ENCODE results near the gene FBF1. TPM values are rescaled to one million over a fixed set of nuclear protein-coding genes. Genes with fewer than 3 reads are reported as not detected.
A peak's percentile ranks its signal among the peaks of the same experiment; 100 is the strongest.

The FBF1 gene
- total and polyA plus RNA-seq, 9 of the 15 experiments (the other 6 are each of a cell fraction or from before 2014, with no cell fraction given), result 0.46 to 14.9 (median 7.5) TPM

DNA sequence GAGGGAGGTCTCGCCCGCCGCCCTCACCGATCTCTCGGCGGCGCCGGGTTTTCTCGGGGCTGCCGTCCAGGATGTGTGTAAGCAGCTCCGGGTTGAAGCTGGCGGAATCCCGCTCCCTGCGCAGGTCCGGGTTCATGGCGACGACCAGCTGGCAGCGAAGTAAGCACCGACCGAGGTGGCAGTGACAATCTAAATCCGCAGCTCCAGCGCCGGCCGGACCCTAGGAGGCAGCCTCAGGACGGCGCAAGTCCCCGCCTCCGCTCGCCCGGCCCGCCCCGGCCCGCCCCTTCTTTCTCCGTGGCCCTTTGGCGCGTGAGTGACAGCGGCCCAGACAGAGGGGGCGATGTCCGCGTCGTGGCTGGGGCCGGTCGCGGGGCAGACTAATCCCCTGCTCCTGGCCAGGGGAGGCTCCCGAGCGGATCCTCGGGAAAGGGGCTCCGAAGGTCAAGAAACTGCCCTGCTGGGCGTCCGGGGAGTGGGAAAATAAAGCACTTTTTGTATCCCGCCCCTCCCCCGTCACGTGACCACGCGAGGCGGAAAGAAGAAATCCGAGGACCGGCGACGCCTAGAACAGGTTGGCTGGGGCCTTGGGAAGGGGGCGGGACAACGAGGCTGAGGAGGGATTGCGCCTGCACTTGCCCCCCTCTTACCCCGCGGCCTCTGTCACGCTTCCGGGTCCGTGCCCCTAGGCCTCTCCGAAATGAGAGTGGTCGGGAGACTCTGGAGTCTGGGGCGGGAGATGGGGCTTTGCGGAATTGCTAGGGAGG lies 38.3 kb upstream of the FBF1 start, which contains the start of the genes ACOX1 and TEN1 (continued):
- TF ChIP-seq, protein P1, sequence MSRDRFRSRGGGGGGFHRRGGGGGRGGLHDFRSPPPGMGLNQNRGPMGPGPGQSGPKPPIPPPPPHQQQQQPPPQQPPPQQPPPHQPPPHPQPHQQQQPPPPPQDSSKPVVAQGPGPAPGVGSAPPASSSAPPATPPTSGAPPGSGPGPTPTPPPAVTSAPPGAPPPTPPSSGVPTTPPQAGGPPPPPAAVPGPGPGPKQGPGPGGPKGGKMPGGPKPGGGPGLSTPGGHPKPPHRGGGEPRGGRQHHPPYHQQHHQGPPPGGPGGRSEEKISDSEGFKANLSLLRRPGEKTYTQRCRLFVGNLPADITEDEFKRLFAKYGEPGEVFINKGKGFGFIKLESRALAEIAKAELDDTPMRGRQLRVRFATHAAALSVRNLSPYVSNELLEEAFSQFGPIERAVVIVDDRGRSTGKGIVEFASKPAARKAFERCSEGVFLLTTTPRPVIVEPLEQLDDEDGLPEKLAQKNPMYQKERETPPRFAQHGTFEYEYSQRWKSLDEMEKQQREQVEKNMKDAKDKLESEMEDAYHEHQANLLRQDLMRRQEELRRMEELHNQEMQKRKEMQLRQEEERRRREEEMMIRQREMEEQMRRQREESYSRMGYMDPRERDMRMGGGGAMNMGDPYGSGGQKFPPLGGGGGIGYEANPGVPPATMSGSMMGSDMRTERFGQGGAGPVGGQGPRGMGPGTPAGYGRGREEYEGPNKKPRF (IDR thresholded peaks at IDR 0.05; ENCODE audit: low read depth, low read length), result no peak
- TF ChIP-seq LEF1 (IDR thresholded peaks at IDR 0.05) (peak; percentile 52; the same call in 1 of the 2 replicates), ZFP91 (CRISPR knock-in tag; IDR thresholded peaks at IDR 0.05) (no peak), MCM7 (IDR thresholded peaks at IDR 0.05) (no peak), ASH1L (IDR thresholded peaks at IDR 0.05; ENCODE audit: borderline replicate concordance, low read depth, partially characterized antibody) (peak; percentile 66), SLC30A9 (CRISPR knock-in tag; IDR thresholded peaks at IDR 0.05) (no peak), CBX5 (IDR thresholded peaks at IDR 0.05; ENCODE audit: borderline replicate concordance, low read depth) (no peak), ILK (tag; IDR thresholded peaks at IDR 0.05; ENCODE audit: borderline replicate concordance, low read depth) (no peak), SAFB2 (IDR thresholded peaks at IDR 0.05; ENCODE audit: borderline replicate concordance, low read depth, low read length, severe bottlenecking) (no peak), ZNF253 (CRISPR knock-in tag; conservative IDR thresholded peaks at IDR 0.05) (no peak), POLR3A (IDR thresholded peaks at IDR 0.05; ENCODE audit: borderline replicate concordance, extremely low read depth, insufficient read depth, insufficient read length) (no peak), ZNF217 (CRISPR knock-in tag; IDR thresholded peaks at IDR 0.05) (no peak), ZNF589 (CRISPR knock-in tag; IDR thresholded peaks at IDR 0.05; ENCODE audit: low read depth) (no peak), ZNF184 (CRISPR knock-in tag; IDR thresholded peaks at IDR 0.05) (no peak), KLF1 (tag; IDR thresholded peaks at IDR 0.05) (no peak), FOXJ2 (tag; IDR thresholded peaks at IDR 0.05) (no peak; the same call in 1 of the 2 replicates), DMBX1 (CRISPR knock-in tag; IDR thresholded peaks at IDR 0.05; ENCODE audit: borderline replicate concordance) (no peak), GTF2A2 (tag; IDR thresholded peaks at IDR 0.05) (no peak), RFX1 (IDR thresholded peaks at IDR 0.05) (no peak), ZNF583 (CRISPR knock-in tag; IDR thresholded peaks at IDR 0.05) (0 out of 2 replicates have a peak, but pooled peaks have one; percentile 48), EHMT2 (IDR thresholded peaks at IDR 0.05) (no peak), MTA1 (IDR thresholded peaks at IDR 0.05; ENCODE audit: borderline replicate concordance) (0 out of 2 replicates have a peak, but pooled peaks have one; percentile 12), MED1 (CRISPR knock-in tag; IDR thresholded peaks at IDR 0.05; ENCODE audit: borderline replicate concordance) (no peak), ARHGAP35 (IDR thresholded peaks at IDR 0.05; ENCODE audit: partially characterized antibody) (no peak), RBFOX2 (IDR thresholded peaks at IDR 0.05; ENCODE audit: low read depth, low read length) (peak; percentile 93)
- TF ChIP-seq, protein P2, sequence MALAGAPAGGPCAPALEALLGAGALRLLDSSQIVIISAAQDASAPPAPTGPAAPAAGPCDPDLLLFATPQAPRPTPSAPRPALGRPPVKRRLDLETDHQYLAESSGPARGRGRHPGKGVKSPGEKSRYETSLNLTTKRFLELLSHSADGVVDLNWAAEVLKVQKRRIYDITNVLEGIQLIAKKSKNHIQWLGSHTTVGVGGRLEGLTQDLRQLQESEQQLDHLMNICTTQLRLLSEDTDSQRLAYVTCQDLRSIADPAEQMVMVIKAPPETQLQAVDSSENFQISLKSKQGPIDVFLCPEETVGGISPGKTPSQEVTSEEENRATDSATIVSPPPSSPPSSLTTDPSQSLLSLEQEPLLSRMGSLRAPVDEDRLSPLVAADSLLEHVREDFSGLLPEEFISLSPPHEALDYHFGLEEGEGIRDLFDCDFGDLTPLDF (CRISPR knock-in tag; IDR thresholded peaks at IDR 0.05), result no peak
